Germinal center (tissue), 1 donor: ENCODE results near the gene PRXL2B.

Experiments
- DNase-seq: peaks from one replicate; pipeline ENCODE4 v3.0.0; 2012; ENCODE audit warnings: mixed read lengths, low spot score

Gene PRXL2B

GRCh38 chr1:2598329-2598931, 11.9 kb downstream of the PRXL2B start:
- DNase-seq, result no peak

- DNase-seq, result no peak
Observed at GRCh38 chr1:2601721-2602303, 15.2 kb downstream of the PRXL2B start.

- DNase-seq, result no peak
Observed at GRCh38 chr1:2602311-2602835, 15.8 kb downstream of the PRXL2B start.

- no peak for DNase-seq
Observed at GRCh38 chr1:2602866-2603520, 16.4 kb downstream of the PRXL2B start.

GRCh38 chr1:2603521-2604155, 17.1 kb downstream of the PRXL2B start:
- DNase-seq, result no peak

GRCh38 chr1:2604156-2604843, 17.7 kb downstream of the PRXL2B start:
- no peak for DNase-seq

- no peak for DNase-seq
Observed at GRCh38 chr1:2604844-2605508, 18.4 kb downstream of the PRXL2B start.

GRCh38 chr1:2605509-2606395, 19.2 kb downstream of the PRXL2B start:
- no peak for DNase-seq

GRCh38 chr1:2606396-2606880, 19.9 kb downstream of the PRXL2B start:
- no peak for DNase-seq

GRCh38 chr1:2606881-2607621, 20.5 kb downstream of the PRXL2B start:
- no peak for DNase-seq

- no peak for DNase-seq
Observed at GRCh38 chr1:2607641-2608091, 21.1 kb downstream of the PRXL2B start.

- no peak for DNase-seq
Observed at GRCh38 chr1:2609319-2610035, 22.9 kb downstream of the PRXL2B start.

- DNase-seq, result no peak
Observed at GRCh38 chr1:2610036-2610959, 23.7 kb downstream of the PRXL2B start.

GRCh38 chr1:2611031-2611501, 24.5 kb downstream of the PRXL2B start:
- DNase-seq, result peak; percentile 72

GRCh38 chr1:2611621-2612437, 25.3 kb downstream of the PRXL2B start:
- no peak for DNase-seq

- DNase-seq, result no peak
Observed at GRCh38 chr1:2612591-2613365, 26.2 kb downstream of the PRXL2B start.
